Measurements from ENCODE around the gene PPARGC1A.

DNA sequence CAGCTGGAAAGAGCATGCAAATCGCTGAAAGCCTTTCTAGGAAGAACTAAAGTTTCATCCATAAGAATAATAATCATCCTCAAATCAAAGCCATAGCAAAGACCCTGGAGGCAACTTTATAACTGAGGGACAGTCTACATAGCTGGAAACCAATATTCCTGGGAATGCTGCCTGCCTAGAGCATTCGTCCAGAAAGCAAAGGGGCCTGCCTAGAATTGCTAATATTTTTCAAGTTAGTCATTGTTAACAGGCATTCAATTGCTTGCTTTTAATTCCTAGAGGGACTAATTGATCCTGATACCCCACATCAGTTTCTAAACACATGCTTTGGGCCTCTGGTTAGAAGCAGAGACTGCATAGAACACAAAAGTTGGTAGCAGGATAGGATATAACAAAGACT, 4.2 kb upstream of the PPARGC1A start:
- TF ChIP-seq, protein P1, sequence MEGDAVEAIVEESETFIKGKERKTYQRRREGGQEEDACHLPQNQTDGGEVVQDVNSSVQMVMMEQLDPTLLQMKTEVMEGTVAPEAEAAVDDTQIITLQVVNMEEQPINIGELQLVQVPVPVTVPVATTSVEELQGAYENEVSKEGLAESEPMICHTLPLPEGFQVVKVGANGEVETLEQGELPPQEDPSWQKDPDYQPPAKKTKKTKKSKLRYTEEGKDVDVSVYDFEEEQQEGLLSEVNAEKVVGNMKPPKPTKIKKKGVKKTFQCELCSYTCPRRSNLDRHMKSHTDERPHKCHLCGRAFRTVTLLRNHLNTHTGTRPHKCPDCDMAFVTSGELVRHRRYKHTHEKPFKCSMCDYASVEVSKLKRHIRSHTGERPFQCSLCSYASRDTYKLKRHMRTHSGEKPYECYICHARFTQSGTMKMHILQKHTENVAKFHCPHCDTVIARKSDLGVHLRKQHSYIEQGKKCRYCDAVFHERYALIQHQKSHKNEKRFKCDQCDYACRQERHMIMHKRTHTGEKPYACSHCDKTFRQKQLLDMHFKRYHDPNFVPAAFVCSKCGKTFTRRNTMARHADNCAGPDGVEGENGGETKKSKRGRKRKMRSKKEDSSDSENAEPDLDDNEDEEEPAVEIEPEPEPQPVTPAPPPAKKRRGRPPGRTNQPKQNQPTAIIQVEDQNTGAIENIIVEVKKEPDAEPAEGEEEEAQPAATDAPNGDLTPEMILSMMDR (IDR thresholded peaks at IDR 0.05; ENCODE audit: low read depth, low read length, poor library complexity, severe bottlenecking), result no peak
- no peak for TF ChIP-seq EZH2phosphoT487 (IDR thresholded peaks at IDR 0.05; ENCODE audit: borderline replicate concordance, low read length)

Measured in DOHH2 (cell line).